Measurements from ENCODE around the gene DLGAP1.

GRCh38 chr18:3982541-3982940 lies 472.6 kb downstream of the DLGAP1 start:
- TF ChIP-seq ZNF274 (IDR thresholded peaks at IDR 0.05; ENCODE audit: low read depth, low read length) (no peak), SUZ12 (IDR thresholded peaks at IDR 0.05; ENCODE audit: extremely low read depth, insufficient read depth, insufficient read length) (no peak)
